ENCODE measurements around the gene PHGDH. TPM values are rescaled to one million over a fixed set of nuclear protein-coding genes. Genes with fewer than 3 reads are reported as not detected.

Gene PHGDH
- polyA plus RNA-seq, 1 donor (not counting 4 experiments of a cell fraction or from before 2014, with no cell fraction given) = 40.3 TPM

DNA sequence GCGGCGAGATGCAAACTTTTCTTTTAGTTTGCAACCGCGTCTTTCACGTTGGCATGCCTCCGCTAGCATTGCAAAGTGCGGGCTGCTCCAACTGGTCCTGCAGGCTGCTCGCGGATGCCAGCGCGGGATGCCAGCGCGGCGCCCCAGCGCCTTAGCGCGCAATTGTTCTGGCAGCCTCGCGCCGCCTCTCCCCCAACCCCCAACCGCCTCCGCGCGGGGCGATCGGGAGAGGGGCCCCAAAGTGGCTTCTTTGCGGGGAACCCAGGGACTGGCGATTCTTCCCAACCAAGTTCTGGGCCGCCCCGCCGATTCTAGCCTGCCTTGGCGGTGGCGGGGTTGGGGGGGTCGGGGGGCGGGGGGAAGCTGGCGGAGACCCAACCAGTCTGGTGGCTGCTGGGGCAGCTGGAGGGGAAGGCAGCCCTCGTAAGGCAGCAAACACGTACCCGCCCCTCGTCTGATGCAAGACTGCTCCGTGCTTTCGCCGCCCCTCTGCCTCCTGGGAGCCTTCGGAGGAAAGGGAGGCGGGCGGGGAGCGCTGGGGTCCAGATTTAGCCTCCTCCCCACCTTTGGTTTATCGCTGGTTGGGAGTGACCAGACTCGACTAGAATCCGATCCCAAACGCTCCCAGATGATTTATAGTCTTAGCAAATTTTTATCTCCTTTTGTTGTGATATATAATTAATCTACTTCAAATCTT, 756 bp downstream of the PHGDH start:
- peak overlapping the region; percentile 80 for H3K4me2 ChIP-seq (ENCODE audit: control insufficient read depth, extremely low read depth, insufficient read depth, low read depth, low read length)
- dilution Hi-C loops (cut with MboI; ENCODE audit: extremely low pct_ligation_motif_present, low sequenced_read_pairs) = no loop called here
- H3K9me1 ChIP-seq (ENCODE audit: control insufficient read depth, extremely low read depth, insufficient read depth, low read length) = no peaks in the 10 kb centered on the region
- H3K79me2 ChIP-seq (ENCODE audit: control insufficient read depth, insufficient read depth, low read length) = peaks cover 37% of the 10 kb centered on the region
- TF ChIP-seq EZH2 (IDR thresholded peaks at IDR 0.05; ENCODE audit: low read length) = no peak
- peaks cover 0 to 11% of the 10 kb centered on the region in 2 experiments for H3K36me3 ChIP-seq (ENCODE audit: control insufficient read depth in 2 of 2, extremely low read depth in 1 of 2, insufficient read depth in 2 of 2, low read length in 2 of 2)
- peak overlapping the region; percentile 85 for H3K27ac ChIP-seq (ENCODE audit: control insufficient read depth, insufficient read depth, low read length)
- no peaks in the 10 kb centered on the region for H3K9me3 ChIP-seq (ENCODE audit: control insufficient read depth, low read depth, low read length)
- peak overlapping the region; percentile 32 to 73 (median 62) for H3K4me3 ChIP-seq (ENCODE audit: control insufficient read depth in 2 of 3, extremely low read depth in 1 of 3, insufficient read depth in 2 of 3, low read depth in 1 of 3, low read length in 3 of 3)
- H3K27me3 ChIP-seq (ENCODE audit: control insufficient read depth, extremely low read depth, insufficient read depth, low read length) = no peaks in the 10 kb centered on the region
- peaks cover 6% of the 10 kb centered on the region for H4K20me1 ChIP-seq (ENCODE audit: control insufficient read depth, extremely low read depth, insufficient read depth, low read length)
- DNase-seq (ENCODE audit: low read depth, low spot score) (no peak), FAIRE-seq (no peak)
- peak overlapping the region; percentile 72 for H2AFZ ChIP-seq (ENCODE audit: control insufficient read depth, low read length)
- H3K9ac ChIP-seq (ENCODE audit: control insufficient read depth, extremely low read depth, insufficient read depth, low read length) = peak overlapping the region; percentile 84
- peaks cover 28% of the 10 kb centered on the region for H3K4me1 ChIP-seq (ENCODE audit: control insufficient read depth, extremely low read depth, insufficient read depth, low read length)

DNA sequence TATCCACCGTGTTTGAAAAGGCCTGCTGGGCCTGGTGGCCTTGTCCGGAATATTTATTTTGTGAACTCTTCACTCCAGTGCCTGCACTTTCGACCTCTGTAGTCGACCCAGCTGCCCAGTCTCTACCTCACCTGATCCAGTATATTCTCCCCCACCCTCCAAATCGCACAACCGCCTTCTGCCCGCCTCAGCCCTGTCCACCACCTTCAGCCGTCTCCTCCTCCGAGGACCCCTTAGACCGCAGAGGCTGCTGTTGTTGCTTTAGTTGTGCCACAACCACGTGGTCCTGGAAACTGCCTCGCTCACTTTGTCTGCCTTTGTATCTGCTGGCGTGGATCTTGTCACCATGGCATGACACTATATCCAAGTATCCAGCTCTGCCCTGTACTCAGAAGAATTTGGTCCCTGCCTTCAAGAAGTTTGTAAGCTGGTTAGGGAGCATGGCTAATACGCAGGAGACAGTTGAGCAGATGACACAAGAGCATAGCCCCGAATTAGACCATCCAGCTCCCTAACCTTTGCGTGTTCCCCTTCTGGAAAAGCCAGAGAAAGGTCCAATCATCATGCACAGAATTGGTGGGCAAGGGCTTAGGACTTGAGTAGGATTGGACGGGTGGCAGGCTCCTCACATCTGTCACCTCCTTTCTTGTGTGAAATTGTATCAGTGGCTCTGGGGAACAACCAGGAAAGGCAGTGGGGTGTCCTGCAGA, 1.5 kb downstream of the PHGDH start:
- FAIRE-seq (no peak), DNase-seq (ENCODE audit: low read depth, low spot score) (no peak)
- Histone ChIP-seq H4K20me1 (ENCODE audit: control insufficient read depth, extremely low read depth, insufficient read depth, low read length) (peaks cover 7% of the 10 kb centered on the region), H3K4me1 (ENCODE audit: control insufficient read depth, extremely low read depth, insufficient read depth, low read length) (peaks cover 28% of the 10 kb centered on the region), H3K9me1 (ENCODE audit: control insufficient read depth, extremely low read depth, insufficient read depth, low read length) (no peaks in the 10 kb centered on the region), H3K27ac (ENCODE audit: control insufficient read depth, insufficient read depth, low read length) (peak overlapping the region; percentile 85), H3K27me3 (ENCODE audit: control insufficient read depth, extremely low read depth, insufficient read depth, low read length) (no peaks in the 10 kb centered on the region), H3K36me3 (ENCODE audit: control insufficient read depth in 2 of 2, extremely low read depth in 1 of 2, insufficient read depth in 2 of 2, low read length in 2 of 2) (peaks cover 0 to 11% of the 10 kb centered on the region in 2 experiments), H3K79me2 (ENCODE audit: control insufficient read depth, insufficient read depth, low read length) (peaks cover 43% of the 10 kb centered on the region), H3K9ac (ENCODE audit: control insufficient read depth, extremely low read depth, insufficient read depth, low read length) (peak overlapping the region; percentile 84), H3K9me3 (ENCODE audit: control insufficient read depth, low read depth, low read length) (no peaks in the 10 kb centered on the region), H2AFZ (ENCODE audit: control insufficient read depth, low read length) (peak overlapping the region; percentile 72), H3K4me2 (ENCODE audit: control insufficient read depth, extremely low read depth, insufficient read depth, low read depth, low read length) (peak overlapping the region; percentile 75), H3K4me3 (ENCODE audit: control insufficient read depth in 2 of 3, extremely low read depth in 1 of 3, insufficient read depth in 2 of 3, low read depth in 1 of 3, low read length in 3 of 3) (peak overlapping the region; percentile 32 to 73 (median 62))
- dilution Hi-C loops (cut with MboI; ENCODE audit: extremely low pct_ligation_motif_present, low sequenced_read_pairs) = no loop called here
- TF ChIP-seq, protein P1, sequence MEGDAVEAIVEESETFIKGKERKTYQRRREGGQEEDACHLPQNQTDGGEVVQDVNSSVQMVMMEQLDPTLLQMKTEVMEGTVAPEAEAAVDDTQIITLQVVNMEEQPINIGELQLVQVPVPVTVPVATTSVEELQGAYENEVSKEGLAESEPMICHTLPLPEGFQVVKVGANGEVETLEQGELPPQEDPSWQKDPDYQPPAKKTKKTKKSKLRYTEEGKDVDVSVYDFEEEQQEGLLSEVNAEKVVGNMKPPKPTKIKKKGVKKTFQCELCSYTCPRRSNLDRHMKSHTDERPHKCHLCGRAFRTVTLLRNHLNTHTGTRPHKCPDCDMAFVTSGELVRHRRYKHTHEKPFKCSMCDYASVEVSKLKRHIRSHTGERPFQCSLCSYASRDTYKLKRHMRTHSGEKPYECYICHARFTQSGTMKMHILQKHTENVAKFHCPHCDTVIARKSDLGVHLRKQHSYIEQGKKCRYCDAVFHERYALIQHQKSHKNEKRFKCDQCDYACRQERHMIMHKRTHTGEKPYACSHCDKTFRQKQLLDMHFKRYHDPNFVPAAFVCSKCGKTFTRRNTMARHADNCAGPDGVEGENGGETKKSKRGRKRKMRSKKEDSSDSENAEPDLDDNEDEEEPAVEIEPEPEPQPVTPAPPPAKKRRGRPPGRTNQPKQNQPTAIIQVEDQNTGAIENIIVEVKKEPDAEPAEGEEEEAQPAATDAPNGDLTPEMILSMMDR (optimal IDR thresholded peaks at IDR 0.05 in 1 of 3, IDR thresholded peaks at IDR 0.05 in 1 of 3, conservative IDR thresholded peaks at IDR 0.05 in 1 of 3; ENCODE audit: extremely low read depth in 1 of 3, insufficient read depth in 2 of 3, low read length in 3 of 3) = no peak
- TF ChIP-seq EZH2 (IDR thresholded peaks at IDR 0.05; ENCODE audit: low read length) = no peak

All from keratinocyte (primary cell).